ENCODE data around the gene OR2G3. TPM values are rescaled to one million over a fixed set of nuclear protein-coding genes. Genes with fewer than 3 reads are reported as not detected.

The OR2G3 gene
- total RNA-seq (not detected), total RNA-seq (0 to 0.14 (median 0) reads per million in 172 experiments)
- not detected for polyA plus RNA-seq (2013, experiment 1 of 2)
- polyA plus RNA-seq (2013, experiment 2 of 2): not detected

- peaks cover 2% of the 10 kb centered on the region for H3K9me3 Mint-ChIP-seq
- ATAC-seq (ENCODE audit: poor library complexity): no peak
- ChIA-PET POLR2A (no interaction called here), CTCF (no interaction called here)
- Histone ChIP-seq H3K36me3 (ENCODE audit: insufficient read depth, low read length) (no peaks in the 10 kb centered on the region), H3K4me1 (ENCODE audit: insufficient read depth, low read length) (no peaks in the 10 kb centered on the region), H3K4me3 (ENCODE audit: low read length) (no peak within 1 kb of the TSS), H3K27ac (ENCODE audit: low read depth in 1 of 2, low read length in 2 of 2) (no peak within 1 kb of the TSS), H3K27me3 (ENCODE audit: control insufficient read depth in 1 of 2, insufficient read depth in 2 of 2, low read length in 2 of 2) (no peaks in the 10 kb centered on the region), H3K9me3 (ENCODE audit: control insufficient read depth in 1 of 2, insufficient read depth in 1 of 2, low read length in 2 of 2) (peaks cover 0 to 4% of the 10 kb centered on the region in 2 experiments)
- intact Hi-C loops (cut with DNase I, micrococcal nuclease): no loop called here
- no peak within 1 kb of the TSS for H3K4me3 Mint-ChIP-seq
- no peak within 1 kb of the TSS for H3K27ac Mint-ChIP-seq
- H3K27me3 Mint-ChIP-seq: peaks cover 19% of the 10 kb centered on the region
- H3K4me1 Mint-ChIP-seq (ENCODE audit: low read depth): no peaks in the 10 kb centered on the region
- no peak for TF ChIP-seq CTCF (IDR thresholded peaks at IDR 0.05)
- H3K36me3 Mint-ChIP-seq (ENCODE audit: low read depth): no peaks in the 10 kb centered on the region
- no peak for DNase-seq
Measured at GRCh38 chr1:247605286-247605685, at the start of gene OR2G3. Gene OR2G3 (plus strand): TSS chr1:247605586. CDS start chr1:247605586, 0 bp downstream.

GRCh38 chr1:247557926-247558674 lies 47.3 kb upstream of the OR2G3 start:
- Histone ChIP-seq H3K27ac (ENCODE audit: low read depth in 1 of 2, low read length in 2 of 2) (no peak overlapping the region), H3K9me3 (ENCODE audit: control insufficient read depth in 1 of 2, insufficient read depth in 1 of 2, low read length in 2 of 2) (no peaks in the 10 kb centered on the region), H3K4me1 (ENCODE audit: insufficient read depth, low read length) (no peaks in the 10 kb centered on the region), H3K36me3 (ENCODE audit: insufficient read depth, low read length) (no peaks in the 10 kb centered on the region), H3K4me3 (ENCODE audit: low read length) (no peak overlapping the region), H3K27me3 (ENCODE audit: control insufficient read depth in 1 of 2, insufficient read depth in 2 of 2, low read length in 2 of 2) (no peaks in the 10 kb centered on the region)
- no peaks in the 10 kb centered on the region for H3K9me3 Mint-ChIP-seq
- H3K4me1 Mint-ChIP-seq (ENCODE audit: low read depth): no peaks in the 10 kb centered on the region
- TF ChIP-seq CTCF (IDR thresholded peaks at IDR 0.05): no peak
- no peaks in the 10 kb centered on the region for H3K36me3 Mint-ChIP-seq (ENCODE audit: low read depth)
- intact Hi-C loops (cut with DNase I, micrococcal nuclease): no loop called here
- H3K27ac Mint-ChIP-seq: no peak overlapping the region
- POLR2A ChIA-PET: no interaction called here
- DNase-seq (no peak), ATAC-seq (ENCODE audit: poor library complexity) (no peak)
- no peak overlapping the region for H3K4me3 Mint-ChIP-seq
- H3K27me3 Mint-ChIP-seq: no peaks in the 10 kb centered on the region
- CTCF ChIA-PET: no interaction called here

GRCh38 chr1:247561711-247562110 lies 43.7 kb upstream of the OR2G3 start:
- Mint-ChIP-seq H3K36me3 (ENCODE audit: low read depth) (no peaks in the 10 kb centered on the region), H3K27ac (no peak overlapping the region), H3K9me3 (no peaks in the 10 kb centered on the region), H3K4me3 (no peak overlapping the region), H3K4me1 (ENCODE audit: low read depth) (no peaks in the 10 kb centered on the region), H3K27me3 (no peaks in the 10 kb centered on the region)
- H3K27ac ChIP-seq (ENCODE audit: low read depth in 1 of 2, low read length in 2 of 2): no peak overlapping the region
- H3K36me3 ChIP-seq (ENCODE audit: insufficient read depth, low read length): no peaks in the 10 kb centered on the region
- POLR2A ChIA-PET: no interaction called here
- H3K4me1 ChIP-seq (ENCODE audit: insufficient read depth, low read length): no peaks in the 10 kb centered on the region
- no peak overlapping the region for H3K4me3 ChIP-seq (ENCODE audit: low read length)
- CTCF ChIA-PET: no interaction called here
- no peaks in the 10 kb centered on the region for H3K9me3 ChIP-seq (ENCODE audit: control insufficient read depth in 1 of 2, insufficient read depth in 1 of 2, low read length in 2 of 2)
- no peak for TF ChIP-seq CTCF (IDR thresholded peaks at IDR 0.05)
- intact Hi-C loops (cut with DNase I, micrococcal nuclease): no loop called here
- DNase-seq: no peak
- no peaks in the 10 kb centered on the region for H3K27me3 ChIP-seq (ENCODE audit: control insufficient read depth in 1 of 2, insufficient read depth in 2 of 2, low read length in 2 of 2)
- ATAC-seq (ENCODE audit: poor library complexity): no peak

Data from CD4-positive, alpha-beta T cell (primary cell).